GM18907 (cell line): ENCODE results near the gene C1S.
"Not testable (repeated sequence)": the region's sequence is repeated elsewhere in the genome, so short reads cannot be mapped to it uniquely, and the experiment has no call there.

Source experiments
- ATAC-seq: cut with Tn5 transposase; IDR thresholded peaks from one replicate; pipeline ENCODE4 v1.9.1; 2021; ENCODE audit warnings: mild to moderate bottlenecking, moderate library complexity; ENCODE audit not compliant: unreplicated experiment

C1S gene

DNA sequence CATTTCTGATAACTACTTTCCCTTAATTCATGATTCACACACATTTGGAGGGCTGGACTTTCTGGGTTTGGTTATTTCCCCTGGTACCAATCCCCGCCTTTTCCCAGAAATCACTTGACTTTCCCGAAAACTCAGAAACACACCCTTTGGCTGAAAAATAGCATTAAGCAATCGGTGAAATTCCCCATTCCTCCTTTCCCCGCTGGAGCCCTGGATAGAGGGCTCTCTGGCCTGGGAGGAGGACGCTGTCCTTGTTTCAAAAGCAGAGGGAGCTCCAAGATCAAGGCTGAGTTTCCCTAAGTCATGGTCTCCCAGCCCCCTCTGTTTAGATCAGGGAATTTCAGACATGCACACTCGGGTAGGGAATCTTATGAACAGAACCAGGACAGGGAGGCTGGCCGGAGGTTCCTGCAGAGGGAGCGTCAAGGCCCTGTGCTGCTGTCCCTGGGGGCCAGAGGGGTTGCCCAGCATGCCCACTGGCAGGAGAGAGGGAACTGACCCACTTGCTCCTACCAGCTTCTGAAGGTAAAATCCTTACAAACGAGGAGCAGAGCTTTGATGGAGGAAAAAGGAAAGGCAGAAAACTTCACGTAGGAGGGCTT, at the start of gene C1S:
Gene C1S, plus strand, starts transcription at position 366 of the 602 bp plus-strand sequence. CDS start 1,195 bp downstream, outside the sequence.
- ATAC-seq = no peak

DNA sequence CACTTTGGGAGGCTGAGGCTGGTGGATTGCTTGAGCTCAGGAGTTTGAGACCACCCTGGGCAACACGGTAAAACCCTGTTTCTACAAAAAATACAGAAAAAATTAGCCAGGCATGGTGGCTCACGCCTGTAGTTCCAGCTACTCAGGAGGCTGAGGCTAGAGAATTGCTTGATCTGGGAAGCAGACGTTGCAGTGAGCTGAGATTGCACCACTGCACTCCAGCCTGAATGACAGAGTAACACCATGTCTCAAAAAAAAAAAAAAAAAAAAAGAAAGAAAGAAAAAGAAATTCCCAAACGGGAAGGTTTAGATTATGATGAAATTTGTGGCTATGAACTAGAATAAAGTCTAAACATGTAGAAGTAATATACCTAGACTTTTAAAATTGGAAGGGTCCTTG, 49.1 kb upstream of the C1S start:
- ATAC-seq = not testable (repeated sequence)

DNA sequence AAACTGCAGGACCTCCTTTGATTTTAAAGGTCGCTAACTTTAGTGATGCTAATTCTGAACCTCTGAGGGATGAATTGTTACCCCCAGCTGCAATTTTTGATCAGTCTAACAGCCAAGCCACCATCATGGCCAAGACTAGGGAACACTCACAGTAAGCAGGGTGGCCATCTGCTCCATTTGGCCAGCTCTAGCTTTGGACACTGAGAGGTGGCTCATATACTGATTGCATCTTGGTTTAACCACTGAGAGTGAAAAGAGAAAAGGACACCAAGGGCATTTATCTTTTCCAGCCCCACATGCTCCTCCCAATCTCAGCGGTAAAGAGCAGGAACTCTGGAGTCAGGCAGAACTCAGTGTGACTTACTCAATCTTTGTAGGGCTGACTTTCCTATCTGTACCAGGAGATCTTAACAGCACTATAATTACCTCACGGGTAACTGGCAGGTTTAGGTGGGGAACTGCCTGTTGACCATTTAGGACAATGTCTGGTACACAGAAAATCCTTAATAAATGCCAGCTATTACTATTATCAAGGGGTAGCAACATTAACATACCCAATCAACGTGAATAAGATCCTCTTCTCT, 48.4 kb upstream of the C1S start:
- ATAC-seq = no peak

DNA sequence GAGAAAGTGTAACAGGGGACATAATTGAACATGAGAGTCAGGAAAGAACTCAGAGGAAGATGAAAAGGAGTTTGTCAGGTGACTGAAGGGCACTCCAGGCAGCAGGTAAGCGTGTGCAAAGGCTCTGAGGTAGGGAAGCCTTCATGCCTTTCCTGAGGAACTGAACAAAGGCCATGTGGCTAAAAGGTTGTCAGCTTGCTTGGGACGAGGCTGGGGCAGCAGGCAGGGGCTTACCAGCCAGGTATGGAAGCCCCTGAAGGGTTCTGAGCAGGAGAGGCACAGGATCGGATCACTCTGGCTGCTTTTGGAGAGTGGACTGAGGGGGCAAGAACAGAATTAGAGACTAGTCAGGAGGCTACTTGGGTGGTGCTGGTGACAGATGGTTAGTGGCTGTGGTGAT, 47.4 kb upstream of the C1S start:
- ATAC-seq = no peak

DNA sequence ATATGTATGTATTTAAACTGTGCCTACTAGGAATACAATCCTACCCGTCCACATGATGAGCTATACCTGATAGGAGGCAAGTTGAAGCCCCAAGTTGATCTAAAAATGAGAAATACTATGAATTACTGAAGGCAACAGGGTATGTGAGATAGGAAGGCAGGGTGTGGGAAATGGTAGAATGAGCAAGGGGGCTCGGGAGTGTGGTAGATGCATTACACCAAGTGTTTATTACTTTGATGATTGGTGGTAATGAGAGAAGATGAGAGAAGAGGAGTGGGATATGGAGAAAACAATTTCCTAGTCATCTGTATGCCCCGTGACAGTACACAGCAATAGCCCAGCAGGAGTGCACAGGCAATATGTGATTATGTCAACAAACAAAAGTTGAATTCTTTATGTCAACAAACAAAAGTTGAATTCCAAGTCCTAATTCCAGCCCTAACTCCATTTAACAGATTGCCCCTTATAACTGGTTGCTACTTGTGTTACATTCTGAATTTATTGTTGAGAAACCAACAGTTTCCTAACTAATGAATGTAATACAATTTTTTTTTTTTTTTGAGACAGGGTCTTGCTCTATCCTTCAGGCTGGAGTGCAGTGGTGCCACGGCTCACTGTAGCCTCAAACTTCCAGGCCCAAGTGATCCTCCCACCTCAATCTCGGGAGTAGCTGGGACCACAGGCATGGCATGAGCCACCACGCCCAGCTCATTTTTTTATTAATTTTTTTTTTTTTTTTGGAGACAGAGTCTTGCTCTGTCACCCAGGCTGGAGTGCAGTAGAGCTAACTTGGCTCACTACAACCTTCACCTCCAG, 44.8 kb upstream of the C1S start:
- ATAC-seq = no peak

DNA sequence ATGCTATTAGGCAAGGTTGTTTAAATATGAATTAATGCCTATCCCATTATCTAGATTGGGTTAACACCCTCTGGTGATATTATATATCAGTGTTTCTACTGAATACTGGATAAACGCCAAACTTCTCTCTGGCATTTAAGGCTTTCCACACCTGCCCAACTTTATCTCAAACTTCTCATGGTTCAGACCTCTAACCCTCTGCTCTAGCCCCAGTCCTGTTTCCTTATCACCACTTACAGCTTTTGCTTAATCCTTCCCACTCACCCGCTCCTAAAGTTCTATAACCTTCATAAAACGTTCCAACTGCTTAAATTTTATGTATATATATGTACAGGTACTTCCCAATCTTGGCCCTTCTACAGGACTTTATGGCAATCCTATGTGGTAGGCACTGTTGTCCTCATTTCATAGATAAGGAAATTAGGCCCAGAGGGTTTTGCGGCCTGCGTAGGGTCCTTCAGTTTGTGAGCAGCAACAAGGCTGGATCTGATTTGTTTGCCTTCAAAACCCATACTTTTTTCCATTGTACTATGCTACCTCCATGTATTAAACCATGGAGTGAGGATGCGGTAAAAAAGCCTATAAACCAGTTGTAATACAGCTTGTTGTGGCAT, 43.5 kb upstream of the C1S start:
- no peak for ATAC-seq

DNA sequence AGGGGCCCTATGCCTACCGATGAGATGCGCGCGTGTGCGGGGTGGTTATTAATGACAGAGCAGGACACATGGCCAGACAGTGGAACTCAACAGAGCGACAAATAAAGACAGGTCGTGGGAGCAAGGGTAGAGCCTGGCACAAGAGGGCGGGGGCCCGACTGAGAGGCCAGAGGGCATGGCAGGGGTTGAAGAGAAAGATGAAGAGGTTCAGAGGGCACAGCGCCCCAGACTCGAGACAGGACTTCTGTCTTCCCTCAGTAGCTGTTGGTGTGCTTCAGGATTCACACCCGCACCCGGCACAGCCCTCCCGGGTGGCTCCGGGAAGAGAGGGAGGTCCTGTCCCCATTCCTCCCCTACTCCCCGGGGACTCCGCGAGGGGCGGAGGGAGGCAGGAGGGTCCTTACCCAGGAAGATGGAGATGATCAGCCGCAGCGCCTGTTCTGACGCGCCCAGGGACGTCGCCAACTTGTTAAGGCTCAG, 42.6 kb upstream of the C1S start:
- ATAC-seq = no peak

DNA sequence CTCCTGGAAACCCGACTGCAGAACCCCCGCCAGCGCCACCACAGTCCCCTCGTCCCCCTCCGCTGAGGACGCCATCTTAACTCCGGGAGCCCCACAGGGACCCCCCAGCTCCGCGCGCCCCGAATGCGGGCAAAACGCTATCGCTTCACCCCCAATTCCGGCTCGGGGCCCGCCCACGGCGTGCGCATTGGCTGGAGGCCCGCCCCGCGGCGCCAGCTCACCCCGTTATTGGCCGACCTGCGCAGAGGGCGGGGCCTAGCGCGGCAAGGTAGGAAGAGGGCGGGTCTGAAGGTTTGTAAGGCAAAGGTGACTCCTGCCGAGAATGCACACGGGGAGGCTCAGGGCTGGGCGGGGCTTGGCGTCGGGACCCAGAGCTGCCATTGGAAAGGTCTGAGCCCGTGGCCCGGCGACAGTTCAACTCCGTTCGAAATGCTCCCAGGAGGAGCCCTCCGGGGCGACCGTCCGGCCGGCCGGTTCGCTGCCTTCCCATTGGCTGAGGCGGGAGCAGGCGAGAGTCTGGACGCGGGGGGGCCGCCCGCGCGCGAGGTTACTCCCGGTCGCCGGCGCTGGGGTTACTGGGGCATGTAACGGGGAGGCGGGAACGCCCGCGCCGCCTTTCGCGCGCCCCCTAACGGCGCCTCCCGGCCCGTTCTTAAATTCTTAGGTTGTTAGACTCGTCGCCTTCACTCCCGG, 42.0 kb upstream of the C1S start, which contains the start of gene LPCAT3:
Gene LPCAT3, minus strand, starts transcription at position 127 of the 693 bp plus-strand sequence. Its CDS starts 52 bp downstream, at position 75.
- peak; percentile 92 for ATAC-seq

DNA sequence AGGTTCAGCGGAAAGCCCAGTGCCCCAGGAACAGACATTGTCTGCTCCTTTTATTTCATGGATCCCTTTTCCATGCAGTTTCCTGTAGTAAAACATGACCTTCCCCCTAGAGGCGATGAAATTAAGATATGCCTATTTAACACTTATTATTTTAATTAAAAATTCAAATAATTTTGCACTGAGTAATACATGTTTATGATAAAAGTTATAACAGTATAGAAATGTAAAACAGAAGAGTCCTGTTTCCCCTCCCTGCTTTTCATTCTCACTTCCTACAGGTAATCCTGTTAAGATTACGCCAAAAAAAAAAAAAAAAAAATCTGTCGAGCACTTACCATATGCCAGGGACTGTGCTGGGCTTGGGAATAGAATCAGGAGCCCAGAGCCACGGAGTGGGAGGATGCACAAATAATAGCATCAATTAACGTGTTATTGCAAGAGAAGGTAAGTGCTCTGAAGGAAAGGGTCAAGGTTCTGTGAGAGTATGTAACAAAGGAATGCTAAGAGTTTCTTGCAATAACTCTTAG, 41.4 kb upstream of the C1S start:
- ATAC-seq = no peak

DNA sequence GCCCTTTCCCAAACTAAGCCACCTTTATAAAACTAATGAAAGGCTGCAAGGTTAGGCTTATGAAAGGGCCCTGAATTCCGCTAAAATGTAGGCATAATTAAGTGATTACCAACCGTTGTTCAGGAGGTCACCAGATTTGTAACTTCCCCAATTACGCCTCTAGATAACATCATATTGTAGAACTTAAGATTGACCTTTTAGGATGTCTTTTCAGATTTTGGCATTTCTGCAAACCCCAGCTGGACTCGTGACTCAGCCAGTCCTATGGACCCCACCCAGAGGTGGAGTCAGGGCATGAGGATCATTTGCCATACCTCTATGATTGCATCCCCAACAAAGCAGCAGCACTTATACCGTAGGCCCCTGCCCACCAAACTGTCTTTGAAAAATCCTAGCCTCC, 38.6 kb upstream of the C1S start:
- ATAC-seq = no peak

DNA sequence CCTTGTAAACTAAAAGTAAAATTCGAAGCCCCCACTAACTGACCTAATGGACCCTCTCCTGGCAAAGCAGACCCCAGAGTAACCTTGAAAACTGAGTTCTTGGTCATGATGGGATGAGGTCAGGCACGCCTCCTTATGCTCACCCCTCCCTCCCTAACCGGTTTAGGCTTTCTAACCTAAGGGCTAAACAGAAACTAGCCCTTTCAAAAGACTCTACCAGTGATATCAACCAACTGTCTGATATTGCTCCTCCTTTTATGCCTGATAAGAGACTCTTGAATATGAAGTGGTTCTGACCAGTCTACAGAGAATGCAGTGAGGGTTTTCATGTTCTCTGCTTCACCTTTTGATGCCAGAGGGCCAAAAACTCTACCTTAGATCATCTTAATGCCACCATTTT, 37.4 kb upstream of the C1S start:
- ATAC-seq = no peak

DNA sequence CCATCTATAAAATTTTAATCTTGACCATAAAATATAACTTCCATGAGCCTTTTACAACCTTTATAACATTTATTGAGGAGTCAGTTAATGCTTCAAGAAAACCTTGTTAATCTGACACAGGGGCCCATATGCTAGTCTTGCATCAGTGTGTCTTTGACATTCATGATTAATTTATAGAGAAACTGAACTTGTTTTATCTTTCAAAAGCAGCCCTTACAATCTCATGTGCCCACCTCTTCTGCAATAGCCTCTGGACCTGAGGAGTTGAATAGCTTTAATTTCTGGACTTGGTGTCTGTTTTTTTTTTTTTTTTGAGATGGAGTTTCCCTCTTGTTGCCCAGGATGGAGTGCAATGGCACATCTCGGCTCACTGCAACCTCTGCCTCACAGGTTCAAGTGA, 33.7 kb upstream of the C1S start:
- ATAC-seq = no peak

DNA sequence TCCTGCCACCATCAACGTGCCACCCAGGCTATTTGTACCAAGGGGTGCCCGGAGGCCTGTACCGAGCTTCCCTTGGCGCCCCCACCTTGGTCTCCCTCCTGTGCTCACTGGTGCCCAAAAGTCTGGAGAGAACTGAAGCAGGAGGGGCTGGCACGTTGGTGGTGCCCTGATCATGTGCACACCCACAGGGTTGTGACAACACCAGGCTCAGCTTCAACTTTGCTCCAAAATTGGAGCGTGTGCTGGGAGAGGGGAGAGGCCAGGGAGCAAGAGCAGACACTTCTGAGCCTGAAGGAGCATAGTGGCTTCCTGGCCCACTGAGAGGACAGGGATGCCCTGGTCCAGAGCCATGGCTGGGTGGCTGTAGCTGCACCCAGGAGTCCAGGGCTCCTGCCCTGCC, 29.2 kb upstream of the C1S start:
- no peak for ATAC-seq

DNA sequence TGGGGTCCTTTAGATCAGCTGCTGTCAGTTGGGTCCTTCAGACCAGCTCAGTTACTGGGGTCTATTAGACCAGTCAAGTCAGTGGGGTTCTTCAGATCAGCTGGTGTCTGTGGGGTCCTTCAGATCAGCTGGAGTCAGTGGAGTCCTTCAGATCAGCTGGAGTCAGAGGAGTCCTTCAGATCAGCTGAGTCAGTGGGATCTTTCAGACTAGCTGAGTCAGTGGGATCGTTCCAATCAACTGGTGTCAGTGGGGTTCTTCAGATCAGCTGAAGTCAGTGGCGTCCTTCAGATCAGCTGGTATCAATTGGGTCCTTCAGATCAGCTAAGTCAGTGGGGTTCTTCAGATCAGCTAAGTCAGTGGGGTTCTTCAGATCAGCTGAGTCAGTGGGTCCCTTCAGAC, 27.5 kb upstream of the C1S start:
- ATAC-seq = no peak

DNA sequence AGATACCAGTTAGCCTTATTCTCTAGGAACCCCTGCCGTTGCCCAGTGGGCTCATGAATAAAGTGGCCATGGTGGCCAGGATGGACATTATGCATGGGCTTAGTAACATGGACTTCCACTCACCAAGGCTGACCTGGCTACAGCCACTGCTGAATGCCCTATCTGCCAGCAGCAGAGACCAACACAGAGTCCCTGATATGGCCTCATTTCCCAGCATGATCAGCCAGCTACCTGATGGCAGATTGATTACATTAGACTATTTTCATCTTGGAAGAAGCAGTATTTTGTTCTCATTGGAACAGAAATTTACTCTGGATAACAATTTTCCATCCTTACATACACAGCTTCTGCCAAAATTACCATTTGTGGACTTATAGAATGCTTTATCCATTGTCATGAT, 26.1 kb upstream of the C1S start:
- no peak for ATAC-seq

DNA sequence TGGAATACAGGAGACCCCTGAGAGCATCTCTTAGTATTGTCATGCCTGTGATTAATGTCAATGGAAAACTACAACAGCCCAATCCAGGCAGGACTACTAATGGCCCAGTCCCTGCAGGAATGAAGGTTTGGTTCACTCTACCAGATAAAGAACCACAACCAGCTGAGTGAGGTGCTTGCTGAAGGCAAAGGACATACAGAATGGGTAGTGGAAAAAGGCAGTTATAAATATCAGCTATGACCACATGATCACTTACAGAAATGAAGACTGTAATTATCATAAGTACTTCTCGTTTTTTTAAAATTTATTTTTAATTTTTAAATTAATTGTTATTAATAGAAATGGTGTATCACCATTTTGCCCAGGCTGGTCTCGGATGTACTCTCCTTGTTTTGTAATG, 25.1 kb upstream of the C1S start:
- ATAC-seq = no peak

DNA sequence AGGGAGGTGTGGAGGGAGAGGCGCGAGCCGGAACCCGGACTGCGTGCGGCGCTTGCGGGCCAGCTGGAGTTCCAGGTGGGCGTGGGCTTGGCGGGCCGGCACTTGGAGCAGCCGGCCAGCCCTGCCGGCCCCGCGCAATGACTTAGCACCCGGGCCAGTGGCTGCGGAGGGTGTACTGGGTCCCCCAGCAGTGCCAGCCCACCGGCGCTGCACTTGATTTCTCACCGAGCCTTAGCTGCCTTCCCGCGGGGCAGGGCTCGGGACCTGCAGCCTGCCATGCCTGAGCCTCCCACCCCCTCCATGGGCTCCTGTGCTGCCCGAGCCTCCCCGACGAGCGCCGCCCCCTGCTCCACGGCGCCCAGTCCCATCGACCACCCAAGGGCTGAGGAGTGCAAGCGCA, 23.1 kb upstream of the C1S start:
- ATAC-seq = not testable (repeated sequence)

DNA sequence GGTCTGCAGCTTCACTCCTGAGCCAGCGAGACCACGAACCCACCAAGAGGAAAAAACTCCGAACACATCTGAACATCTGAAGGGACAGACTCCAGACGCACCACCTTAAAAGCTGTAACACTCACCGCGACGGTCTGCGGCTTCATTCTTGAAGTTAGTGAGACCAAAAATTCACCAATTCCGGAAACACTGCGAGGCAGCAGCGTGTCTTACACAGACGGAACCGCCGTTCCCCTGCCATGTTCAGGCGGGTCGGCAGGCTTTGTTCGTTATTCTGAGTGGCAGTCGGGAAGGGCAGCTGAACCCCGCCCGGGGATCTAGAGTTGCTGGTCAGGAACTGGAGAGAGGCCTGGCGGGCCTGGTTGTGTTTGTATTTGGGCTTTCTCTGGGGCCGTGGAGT, 21.9 kb upstream of the C1S start:
- no peak for ATAC-seq

DNA sequence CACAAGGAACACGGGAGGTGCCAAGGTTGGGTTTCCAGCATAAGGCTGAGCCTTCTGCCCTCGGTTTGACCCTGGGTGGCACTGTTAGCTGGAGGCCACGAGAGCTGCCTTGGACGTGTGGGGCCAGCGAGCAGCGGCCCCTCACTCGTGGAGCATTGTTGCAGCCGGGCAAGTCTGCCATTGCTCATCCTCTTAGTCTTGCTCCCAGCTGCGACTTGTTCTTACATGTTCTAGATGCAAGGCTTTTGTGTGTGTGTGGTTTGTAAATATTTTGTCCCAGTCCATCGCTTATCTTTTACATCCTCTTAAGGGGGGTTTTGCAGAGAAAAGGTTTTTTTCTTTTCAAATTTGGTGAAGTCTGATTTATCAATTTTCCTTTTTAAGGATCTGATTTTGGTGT, 21.1 kb upstream of the C1S start:
- no peak for ATAC-seq

DNA sequence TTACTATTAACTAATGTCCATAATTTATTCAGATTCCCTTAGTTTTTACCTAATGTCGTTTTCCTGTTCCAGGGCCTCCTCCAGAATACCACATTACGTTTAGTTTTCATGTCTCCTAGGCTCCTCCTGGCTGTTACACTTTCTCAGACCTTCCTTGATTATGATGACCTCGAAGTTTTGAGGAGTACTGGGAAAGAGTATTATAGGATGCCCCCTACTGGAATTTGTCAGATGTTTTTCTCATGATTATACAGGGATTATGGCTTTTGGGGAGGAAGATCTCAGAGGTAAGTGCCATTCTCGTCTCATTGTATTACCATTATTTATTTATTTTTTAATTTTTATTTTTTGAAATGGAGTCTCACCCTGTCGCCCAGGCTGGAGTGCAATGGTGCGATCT, 17.7 kb upstream of the C1S start:
- no peak for ATAC-seq

DNA sequence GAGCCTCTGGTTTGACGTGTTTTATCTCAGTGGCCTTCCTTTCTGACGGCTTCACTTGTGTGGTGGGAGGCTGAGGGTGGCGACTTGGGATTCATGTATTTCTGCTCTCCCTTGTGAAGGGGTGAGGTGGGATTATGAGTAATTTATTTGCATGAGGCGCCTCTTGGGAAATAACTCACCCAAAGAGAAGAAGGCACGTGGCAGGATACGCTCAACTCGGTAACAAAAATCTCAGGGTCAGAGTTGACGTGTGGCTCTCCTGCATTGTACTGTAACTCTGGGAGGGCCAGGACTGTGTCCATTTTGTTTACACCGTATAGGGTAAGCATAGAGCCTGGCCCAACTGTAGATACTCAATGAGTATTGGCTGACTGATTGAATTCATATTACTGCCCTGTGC, 14.6 kb upstream of the C1S start:
- no peak for ATAC-seq
